Cardiac fibroblast (primary cell): Measurements from ENCODE around the gene WNK1.
A peak's percentile ranks its signal among the peaks of the same experiment; 100 is the strongest.

ENCODE experiments used
- DNase-seq, 2 donors: peaks; one replicate each; pipeline versions ENCODE4 v3.0.0 to v3.0.0-alpha.2; 2010; ENCODE audit warnings: low read depth in 2 of 2
- H3K4me3 ChIP-seq, 2 donors: replicated peaks in 1 of 2; 1 replicate in 1 of 2; 2 replicates in 1 of 2; pipeline ENCODE4 v1.5.1; 2011; ENCODE audit warnings: low read depth in 2 of 2, low read length in 2 of 2, mild to moderate bottlenecking in 2 of 2, moderate library complexity in 1 of 2
- TF ChIP-seq, protein P1 (sequence below): IDR thresholded peaks from one replicate; pipeline ENCODE4 v1.5.1; 2011; ENCODE audit warnings: low read depth, mild to moderate bottlenecking, low read length, inconsistent platforms

The WNK1 gene

GRCh38 chr12:879641-880040 is 127.3 kb downstream of the WNK1 start:
- peak; percentile 34 to 84 for DNase-seq
- TF ChIP-seq, protein P1, sequence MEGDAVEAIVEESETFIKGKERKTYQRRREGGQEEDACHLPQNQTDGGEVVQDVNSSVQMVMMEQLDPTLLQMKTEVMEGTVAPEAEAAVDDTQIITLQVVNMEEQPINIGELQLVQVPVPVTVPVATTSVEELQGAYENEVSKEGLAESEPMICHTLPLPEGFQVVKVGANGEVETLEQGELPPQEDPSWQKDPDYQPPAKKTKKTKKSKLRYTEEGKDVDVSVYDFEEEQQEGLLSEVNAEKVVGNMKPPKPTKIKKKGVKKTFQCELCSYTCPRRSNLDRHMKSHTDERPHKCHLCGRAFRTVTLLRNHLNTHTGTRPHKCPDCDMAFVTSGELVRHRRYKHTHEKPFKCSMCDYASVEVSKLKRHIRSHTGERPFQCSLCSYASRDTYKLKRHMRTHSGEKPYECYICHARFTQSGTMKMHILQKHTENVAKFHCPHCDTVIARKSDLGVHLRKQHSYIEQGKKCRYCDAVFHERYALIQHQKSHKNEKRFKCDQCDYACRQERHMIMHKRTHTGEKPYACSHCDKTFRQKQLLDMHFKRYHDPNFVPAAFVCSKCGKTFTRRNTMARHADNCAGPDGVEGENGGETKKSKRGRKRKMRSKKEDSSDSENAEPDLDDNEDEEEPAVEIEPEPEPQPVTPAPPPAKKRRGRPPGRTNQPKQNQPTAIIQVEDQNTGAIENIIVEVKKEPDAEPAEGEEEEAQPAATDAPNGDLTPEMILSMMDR = no peak
- no peak overlapping the region for H3K4me3 ChIP-seq

DNA sequence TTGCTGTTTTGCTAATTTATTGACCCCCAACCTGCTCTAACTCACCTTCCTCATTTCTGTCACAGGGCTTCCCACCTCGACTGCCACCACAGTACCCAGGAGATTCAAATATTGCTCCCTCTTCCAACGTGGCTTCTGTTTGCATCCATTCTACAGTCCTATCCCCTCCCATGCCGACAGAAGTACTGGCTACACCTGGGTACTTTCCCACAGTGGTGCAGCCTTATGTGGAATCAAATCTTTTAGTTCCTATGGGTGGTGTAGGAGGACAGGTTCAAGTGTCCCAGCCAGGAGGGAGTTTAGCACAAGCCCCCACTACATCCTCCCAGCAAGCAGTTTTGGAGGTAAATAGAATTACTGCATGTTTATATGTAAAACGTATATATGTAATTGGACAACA is 128.3 kb downstream of the WNK1 start:
- H3K4me3 ChIP-seq = no peak overlapping the region
- TF ChIP-seq, protein P1 = no peak
- DNase-seq = no peak

DNA sequence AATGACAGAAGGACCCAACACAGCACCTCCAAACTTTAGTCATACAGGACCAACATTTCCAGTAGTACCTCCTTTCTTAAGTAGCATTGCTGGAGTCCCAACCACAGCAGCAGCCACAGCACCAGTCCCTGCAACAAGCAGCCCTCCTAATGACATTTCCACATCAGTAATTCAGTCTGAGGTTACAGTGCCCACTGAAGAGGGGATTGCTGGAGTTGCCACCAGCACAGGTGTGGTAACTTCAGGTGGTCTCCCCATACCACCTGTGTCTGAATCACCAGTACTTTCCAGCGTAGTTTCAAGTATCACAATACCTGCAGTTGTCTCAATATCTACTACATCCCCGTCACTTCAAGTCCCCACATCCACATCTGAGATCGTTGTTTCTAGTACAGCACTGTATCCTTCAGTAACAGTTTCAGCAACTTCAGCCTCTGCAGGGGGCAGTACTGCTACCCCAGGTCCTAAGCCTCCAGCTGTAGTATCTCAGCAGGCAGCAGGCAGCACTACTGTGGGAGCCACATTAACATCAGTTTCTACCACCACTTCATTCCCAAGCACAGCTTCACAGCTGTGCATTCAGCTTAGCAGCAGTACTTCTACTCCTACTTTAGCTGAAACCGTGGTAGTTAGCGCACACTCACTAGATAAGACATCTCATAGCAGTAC is 132.5 kb downstream of the WNK1 start:
- TF ChIP-seq, protein P1 = no peak
- DNase-seq = no peak
- H3K4me3 ChIP-seq = no peak overlapping the region

DNA sequence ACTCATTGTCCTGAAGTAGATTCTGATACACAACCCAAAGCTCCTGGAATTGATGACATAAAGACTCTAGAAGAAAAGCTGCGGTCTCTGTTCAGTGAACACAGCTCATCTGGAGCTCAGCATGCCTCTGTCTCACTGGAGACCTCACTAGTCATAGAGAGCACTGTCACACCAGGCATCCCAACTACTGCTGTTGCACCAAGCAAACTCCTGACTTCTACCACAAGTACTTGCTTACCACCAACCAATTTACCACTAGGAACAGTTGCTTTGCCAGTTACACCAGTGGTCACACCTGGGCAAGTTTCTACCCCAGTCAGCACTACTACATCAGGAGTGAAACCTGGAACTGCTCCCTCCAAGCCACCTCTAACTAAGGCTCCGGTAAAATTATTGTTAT is 133.3 kb downstream of the WNK1 start:
- DNase-seq = no peak
- TF ChIP-seq, protein P1 = no peak
- no peak overlapping the region for H3K4me3 ChIP-seq

DNA sequence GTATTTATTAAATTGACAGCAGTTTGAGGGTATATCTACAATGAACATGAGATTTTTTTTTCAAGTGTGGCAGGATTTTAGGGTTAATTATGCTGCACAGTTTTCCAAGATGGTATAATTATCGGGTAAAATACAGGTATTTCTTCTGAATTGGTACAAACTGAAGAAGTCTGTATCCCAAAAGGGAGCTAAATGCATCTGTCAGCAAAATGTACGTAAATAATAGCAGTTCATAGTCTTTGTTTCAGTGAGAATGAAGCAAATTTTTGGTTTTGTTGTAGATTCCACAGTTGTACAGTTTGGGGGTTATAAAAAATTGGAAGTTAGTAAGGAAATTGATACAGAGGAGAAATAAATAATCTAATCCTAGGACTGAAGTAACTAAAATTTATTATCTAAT is 133.8 kb downstream of the WNK1 start:
- no peak overlapping the region for H3K4me3 ChIP-seq
- DNase-seq = no peak
- TF ChIP-seq, protein P1 = no peak

DNA sequence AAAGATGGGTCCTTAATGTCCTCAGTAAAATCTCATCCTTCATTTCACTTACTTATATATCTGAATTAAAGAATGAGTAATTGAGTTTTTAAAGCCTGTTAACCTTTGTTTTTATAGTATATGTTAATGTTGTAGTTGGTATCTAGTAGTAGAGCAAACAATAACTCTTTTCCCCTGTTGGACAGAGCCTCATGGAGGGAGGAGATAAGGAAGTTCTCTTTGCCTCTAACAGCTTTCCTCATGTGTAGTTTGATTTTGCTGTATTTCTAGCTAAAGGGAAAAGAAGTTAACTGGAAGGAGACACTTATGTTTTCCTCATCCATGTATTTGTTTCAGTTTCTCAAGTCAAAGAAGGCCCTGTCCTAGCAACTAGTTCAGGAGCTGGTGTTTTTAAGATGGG is 141.8 kb downstream of the WNK1 start:
- TF ChIP-seq, protein P1 = no peak
- H3K4me3 ChIP-seq = no peak overlapping the region
- DNase-seq = no peak

DNA sequence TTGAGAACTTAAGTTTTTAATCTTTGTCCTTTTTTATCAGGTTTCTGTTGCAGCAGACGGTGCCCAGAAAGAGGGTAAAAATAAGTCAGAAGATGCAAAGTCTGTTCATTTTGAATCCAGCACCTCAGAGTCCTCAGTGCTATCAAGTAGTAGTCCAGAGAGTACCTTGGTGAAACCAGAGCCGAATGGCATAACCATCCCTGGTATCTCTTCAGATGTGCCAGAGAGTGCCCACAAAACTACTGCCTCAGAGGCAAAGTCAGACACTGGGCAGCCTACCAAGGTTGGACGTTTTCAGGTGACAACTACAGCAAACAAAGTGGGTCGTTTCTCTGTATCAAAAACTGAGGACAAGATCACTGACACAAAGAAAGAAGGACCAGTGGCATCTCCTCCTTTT is 143.7 kb downstream of the WNK1 start:
- no peak overlapping the region for H3K4me3 ChIP-seq
- no peak for DNase-seq
- TF ChIP-seq, protein P1 = no peak
